H1 (cell line): ENCODE data around the gene GFOD1.
"Not testable (repeated sequence)": the region's sequence is repeated elsewhere in the genome, so short reads cannot be mapped to it uniquely, and the experiment has no call there.

Experiments
- BCL11A ChIP-seq, 2 experiments: IDR thresholded peaks; one replicate each; pipeline ENCODE4 v1.6.1; 2011; ENCODE audit warnings: low read depth in 2 of 2, low read length in 2 of 2, mild to moderate bottlenecking in 2 of 2
- CHD2 ChIP-seq: IDR thresholded peaks from 2 replicates; pipeline ENCODE4 v1.6.1; 2012; ENCODE audit warnings: low read length, improper control_type of control experiment
- EGR1 ChIP-seq: IDR thresholded peaks from 2 replicates; pipeline ENCODE4 v1.6.1; 2011; ENCODE audit warnings: low read depth, low read length, borderline replicate concordance
- EP300 ChIP-seq, 2 experiments: IDR thresholded peaks; 1 replicate in 1 of 2; 2 replicates in 1 of 2; pipeline ENCODE4 v1.6.1; 2011 to 2012; ENCODE audit warnings: low read depth in 2 of 2, low read length in 2 of 2, mild to moderate bottlenecking in 2 of 2, borderline replicate concordance in 1 of 2, inconsistent platforms in 1 of 2, moderate library complexity in 1 of 2
- EZH2 ChIP-seq: fragments of 200-600 bp; sonication (generic); IDR thresholded peaks from 2 replicates; pipeline ENCODE4 v1.7.1; 2012; ENCODE audit warnings: low read depth, mild to moderate bottlenecking, moderate library complexity, low read length, inconsistent platforms; ENCODE audit not compliant: severe bottlenecking
- JUN ChIP-seq: IDR thresholded peaks from 2 replicates; pipeline ENCODE4 v1.6.1; 2011; ENCODE audit warnings: low read depth, mild to moderate bottlenecking, improper control_type of control experiment, low read length
- JUND ChIP-seq: IDR thresholded peaks from 2 replicates; pipeline ENCODE4 v1.6.1; 2011; ENCODE audit warnings: mild to moderate bottlenecking, improper control_type of control experiment, low read length
- MAFK ChIP-seq: IDR thresholded peaks from 2 replicates; pipeline ENCODE4 v1.6.1; 2012; ENCODE audit warnings: low read depth, mild to moderate bottlenecking, improper control_type of control experiment, low read length
- NANOG ChIP-seq: IDR thresholded peaks from 2 replicates; pipeline ENCODE4 v1.6.1; 2011; ENCODE audit warnings: low read length, low read depth, mild to moderate bottlenecking, inconsistent platforms; ENCODE audit not compliant: insufficient read depth, poor library complexity, severe bottlenecking
- POLR2A ChIP-seq, 2 experiments: IDR thresholded peaks; 1 replicate in 1 of 2; 2 replicates in 1 of 2; pipeline ENCODE4 v1.6.1; 2011; ENCODE audit warnings: low read depth in 2 of 2, low read length in 2 of 2, mild to moderate bottlenecking in 2 of 2; ENCODE audit errors: control extremely low read depth in 1 of 2
- TF ChIP-seq, protein P1 (sequence below), 3 experiments: IDR thresholded peaks; 1 replicate in 2 of 3; 2 replicates in 1 of 3; pipeline versions ENCODE4 v1.5.1 to v1.6.1; 2011; ENCODE audit warnings: low read length in 3 of 3, mild to moderate bottlenecking in 3 of 3, inconsistent platforms in 2 of 3, low read depth in 1 of 3, moderate library complexity in 1 of 3; ENCODE audit not compliant: insufficient read depth in 1 of 3; ENCODE audit errors: control extremely low read depth in 1 of 3
- TF ChIP-seq, protein P2 (sequence below): IDR thresholded peaks from 2 replicates; pipeline ENCODE4 v1.6.1; 2012; ENCODE audit warnings: inconsistent platforms
- TF ChIP-seq, protein P3 (sequence below): IDR thresholded peaks from 2 replicates; pipeline ENCODE4 v1.6.1; 2011; ENCODE audit warnings: low read length, improper control_type of control experiment

DNA sequence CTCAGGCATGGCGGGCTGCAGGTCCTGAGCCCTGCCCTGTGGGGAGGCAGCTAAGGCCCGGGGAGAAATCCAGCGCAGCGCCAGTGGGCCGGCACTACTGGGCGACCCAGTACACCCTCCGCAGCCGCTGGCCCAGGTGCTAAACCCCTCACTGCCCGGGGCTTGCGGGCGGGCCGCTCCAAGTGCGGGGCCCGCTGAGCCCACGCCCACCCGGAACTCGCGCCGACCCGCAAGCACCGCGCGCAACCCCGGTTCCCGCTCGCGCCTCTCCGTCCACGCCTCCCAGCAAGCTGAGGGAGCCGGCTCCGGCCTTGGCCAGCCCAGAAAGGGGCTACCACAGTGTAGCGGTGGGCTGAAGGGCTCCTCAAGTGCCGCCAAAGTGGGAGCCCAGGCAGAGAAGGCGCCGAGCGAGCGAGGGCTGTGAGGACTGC, 23.8 kb upstream of the GFOD1 start:
- not testable (repeated sequence) for TF ChIP-seq EP300 (IDR thresholded peaks at IDR 0.05; ENCODE audit: borderline replicate concordance in 1 of 2, low read depth in 2 of 2, low read length in 2 of 2); JUND; EZH2; POLR2A (IDR thresholded peaks at IDR 0.05; ENCODE audit: control extremely low read depth in 1 of 2, low read depth in 2 of 2, low read length in 2 of 2); CHD2; JUN; BCL11A (IDR thresholded peaks at IDR 0.05; ENCODE audit: low read depth in 2 of 2, low read length in 2 of 2); NANOG; MAFK; EGR1
- TF ChIP-seq, protein P1, sequence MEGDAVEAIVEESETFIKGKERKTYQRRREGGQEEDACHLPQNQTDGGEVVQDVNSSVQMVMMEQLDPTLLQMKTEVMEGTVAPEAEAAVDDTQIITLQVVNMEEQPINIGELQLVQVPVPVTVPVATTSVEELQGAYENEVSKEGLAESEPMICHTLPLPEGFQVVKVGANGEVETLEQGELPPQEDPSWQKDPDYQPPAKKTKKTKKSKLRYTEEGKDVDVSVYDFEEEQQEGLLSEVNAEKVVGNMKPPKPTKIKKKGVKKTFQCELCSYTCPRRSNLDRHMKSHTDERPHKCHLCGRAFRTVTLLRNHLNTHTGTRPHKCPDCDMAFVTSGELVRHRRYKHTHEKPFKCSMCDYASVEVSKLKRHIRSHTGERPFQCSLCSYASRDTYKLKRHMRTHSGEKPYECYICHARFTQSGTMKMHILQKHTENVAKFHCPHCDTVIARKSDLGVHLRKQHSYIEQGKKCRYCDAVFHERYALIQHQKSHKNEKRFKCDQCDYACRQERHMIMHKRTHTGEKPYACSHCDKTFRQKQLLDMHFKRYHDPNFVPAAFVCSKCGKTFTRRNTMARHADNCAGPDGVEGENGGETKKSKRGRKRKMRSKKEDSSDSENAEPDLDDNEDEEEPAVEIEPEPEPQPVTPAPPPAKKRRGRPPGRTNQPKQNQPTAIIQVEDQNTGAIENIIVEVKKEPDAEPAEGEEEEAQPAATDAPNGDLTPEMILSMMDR (IDR thresholded peaks at IDR 0.05; ENCODE audit: control extremely low read depth in 1 of 3, insufficient read depth in 1 of 3, low read depth in 1 of 3, low read length in 3 of 3) = not testable (repeated sequence)
- TF ChIP-seq, protein P2, sequence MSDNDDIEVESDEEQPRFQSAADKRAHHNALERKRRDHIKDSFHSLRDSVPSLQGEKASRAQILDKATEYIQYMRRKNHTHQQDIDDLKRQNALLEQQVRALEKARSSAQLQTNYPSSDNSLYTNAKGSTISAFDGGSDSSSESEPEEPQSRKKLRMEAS = not testable (repeated sequence)
- TF ChIP-seq, protein P3, sequence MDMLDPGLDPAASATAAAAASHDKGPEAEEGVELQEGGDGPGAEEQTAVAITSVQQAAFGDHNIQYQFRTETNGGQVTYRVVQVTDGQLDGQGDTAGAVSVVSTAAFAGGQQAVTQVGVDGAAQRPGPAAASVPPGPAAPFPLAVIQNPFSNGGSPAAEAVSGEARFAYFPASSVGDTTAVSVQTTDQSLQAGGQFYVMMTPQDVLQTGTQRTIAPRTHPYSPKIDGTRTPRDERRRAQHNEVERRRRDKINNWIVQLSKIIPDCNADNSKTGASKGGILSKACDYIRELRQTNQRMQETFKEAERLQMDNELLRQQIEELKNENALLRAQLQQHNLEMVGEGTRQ = not testable (repeated sequence)
